Adipose tissue (tissue), 3 donors: ENCODE measurements around the gene CADPS2. TPM values are rescaled to one million over a fixed set of nuclear protein-coding genes. Genes with fewer than 3 reads are reported as not detected.
"Not testable (repeated sequence)": the region's sequence is repeated elsewhere in the genome, so short reads cannot be mapped to it uniquely, and the experiment has no call there.

Experiments
- H3K27ac ChIP-seq: one replicate; pipeline ENCODE4 v1.5.1; 2013; ENCODE audit warnings: low read depth, low read length
- WGBS, 3 donors: extraction: QIAGEN DNeasy Blood & Tissue Kit; methylation state at CpG; one replicate each; pipeline ENCODE4 v1.1.7; 2013; 5-methylcytosine and 5-hydroxymethylcytosine counted together
- polyA plus RNA-seq, 3 donors: library from polyadenylated mRNA; stranded (reverse); fragments of 200-250 nt; gene quantifications; one replicate each; pipeline ENCODE4 v1.2.3, GENCODE V29; 2013
- donor health status: healthy with polysubstance abuse.
- donor health status: Bipolar disorder and iron deficiency.
- donor health status: healthy.

The CADPS2 gene
- polyA plus RNA-seq, 3 donors = 7.3 to 14.8 (median 11.5) TPM

DNA sequence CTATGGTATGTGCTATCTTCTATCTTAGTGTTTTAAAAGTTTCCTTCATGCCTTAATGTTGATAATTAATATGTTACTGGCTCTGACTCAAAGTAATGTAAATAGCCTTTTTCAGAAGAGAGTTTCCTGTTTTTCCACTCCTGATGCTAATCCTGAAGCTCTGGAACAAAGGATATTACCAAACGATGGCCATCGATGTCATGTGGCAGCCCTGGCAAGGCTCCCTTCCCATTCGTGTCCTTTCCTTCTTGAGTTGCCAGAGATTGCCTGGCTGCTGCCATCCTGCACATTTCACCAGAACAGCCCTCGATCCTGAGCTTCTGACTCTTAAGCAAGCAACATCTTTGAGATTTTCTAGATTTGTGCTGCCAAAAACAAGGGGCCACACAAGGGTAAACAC lies 233.4 kb downstream of the CADPS2 start:
- no peak overlapping the region for H3K27ac ChIP-seq
- 27 to 61% (median 49%) methylated on average over 4 of the region's 4 CpGs for WGBS, 3 donors

DNA sequence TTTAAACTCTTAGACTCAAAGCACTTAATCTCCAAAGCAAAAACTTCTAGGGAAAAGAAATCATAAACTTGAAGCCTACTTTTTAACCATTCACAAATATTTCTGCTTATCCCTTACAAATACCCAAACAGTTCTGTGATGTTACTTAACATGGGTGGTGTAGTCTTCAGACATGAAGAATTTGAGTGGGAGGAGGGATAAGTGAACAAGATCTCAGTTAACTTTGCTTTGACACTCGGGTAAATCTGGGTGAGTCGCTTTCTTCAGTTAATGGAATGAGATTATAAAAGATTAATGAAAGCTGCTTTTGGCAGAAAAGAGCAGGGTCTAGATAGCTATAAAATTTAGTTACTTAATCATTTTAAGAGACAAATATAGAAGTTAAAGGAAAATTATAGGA lies 234.8 kb downstream of the CADPS2 start:
- H3K27ac ChIP-seq = no peak overlapping the region
- 54 to 73% (median 62%) methylated on average over 2 of the region's 2 CpGs for WGBS, 3 donors

DNA sequence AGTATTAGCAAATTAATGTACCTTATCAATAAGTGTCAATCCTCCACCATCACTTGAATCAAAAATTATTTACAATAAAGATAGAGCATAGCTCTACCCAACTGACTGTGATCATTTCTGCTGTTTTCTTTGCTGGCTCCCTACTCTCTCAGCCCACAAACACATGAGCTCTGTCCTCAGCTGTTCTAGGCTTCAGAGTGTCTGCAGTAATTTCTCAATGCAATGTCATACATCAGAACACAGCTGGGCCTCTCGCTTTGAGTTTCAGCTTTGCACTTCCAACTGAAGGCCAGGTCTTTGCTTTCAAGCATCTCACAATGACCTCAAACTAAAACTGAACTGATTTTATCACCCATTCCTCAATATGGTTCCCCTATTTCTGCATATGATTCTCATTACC lies 243.0 kb downstream of the CADPS2 start:
- WGBS, 3 donors = 80 to 93% (median 86%) methylated on average over 1 of the region's 1 CpG

DNA sequence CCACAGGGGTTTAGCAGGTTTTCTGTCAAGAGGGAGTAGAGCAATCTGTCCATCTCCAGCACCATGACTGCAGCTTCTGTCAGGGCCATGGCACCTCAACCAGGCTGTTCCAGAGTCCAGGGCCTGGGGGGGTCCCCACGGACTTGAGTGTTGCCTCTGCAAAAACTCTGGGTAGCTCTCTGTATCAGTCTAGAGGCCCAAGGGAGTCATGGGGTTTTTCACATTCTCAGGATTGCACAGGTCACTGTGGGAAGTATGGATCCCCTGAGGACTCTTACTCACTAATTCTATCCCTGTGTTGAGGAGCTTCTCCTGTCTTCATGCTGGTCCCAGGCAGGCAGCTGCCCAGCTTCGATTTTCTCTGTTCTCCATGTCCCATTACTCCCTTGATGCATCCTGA lies 247.8 kb downstream of the CADPS2 start:
- WGBS, 3 donors = 85 to 95% (median 90%) methylated on average over 2 of the region's 2 CpGs
- H3K27ac ChIP-seq = no peak overlapping the region

More for the DNA sequence above, 243.0 kb downstream of the CADPS2 start:
- H3K27ac ChIP-seq = no peak overlapping the region

DNA sequence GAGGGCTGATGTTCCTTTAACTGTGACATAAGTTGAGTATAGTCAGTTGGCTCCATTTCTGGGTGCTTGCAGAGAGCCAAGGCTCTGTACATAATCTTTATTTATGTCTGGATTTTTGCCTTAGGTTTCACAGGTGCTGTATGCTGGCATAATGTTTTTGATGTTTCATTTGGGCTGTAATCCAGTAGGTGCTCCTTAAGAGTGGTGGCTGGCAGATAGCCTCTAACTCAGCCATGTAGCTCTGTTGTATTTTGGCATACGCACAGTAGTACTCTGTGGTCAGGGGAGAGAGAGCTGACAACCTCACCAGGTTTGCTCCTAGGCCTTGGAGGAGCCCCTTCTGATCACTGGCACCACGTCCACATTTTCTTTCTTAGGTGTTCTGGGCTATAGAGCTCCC lies 248.5 kb downstream of the CADPS2 start:
- H3K27ac ChIP-seq = no peak overlapping the region
- WGBS, 3 donors = 77 to 91% (median 84%) methylated on average over 2 of the region's 2 CpGs

DNA sequence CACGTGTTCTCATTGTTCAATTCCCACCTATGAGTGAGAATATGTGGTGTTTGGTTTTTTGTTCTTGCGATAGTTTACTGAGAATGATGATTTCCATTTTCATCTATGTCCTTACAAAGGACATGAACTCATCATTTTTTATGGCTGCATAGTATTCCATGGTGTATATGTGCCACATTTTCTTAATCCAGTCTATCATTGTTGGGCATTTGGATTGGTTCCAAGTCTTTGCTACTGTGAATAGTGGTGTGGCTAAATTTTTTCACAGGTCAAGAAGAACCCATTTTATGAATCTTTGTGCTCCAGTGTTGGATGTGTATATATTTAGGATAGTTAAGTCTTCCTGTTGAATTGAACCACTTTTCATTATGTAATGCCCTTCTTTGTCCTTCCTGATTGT lies 250.8 kb downstream of the CADPS2 start:
- H3K27ac ChIP-seq = not testable (repeated sequence)
- 88 to 100% (median 98%) methylated on average over 2 of the region's 2 CpGs for WGBS, 3 donors

DNA sequence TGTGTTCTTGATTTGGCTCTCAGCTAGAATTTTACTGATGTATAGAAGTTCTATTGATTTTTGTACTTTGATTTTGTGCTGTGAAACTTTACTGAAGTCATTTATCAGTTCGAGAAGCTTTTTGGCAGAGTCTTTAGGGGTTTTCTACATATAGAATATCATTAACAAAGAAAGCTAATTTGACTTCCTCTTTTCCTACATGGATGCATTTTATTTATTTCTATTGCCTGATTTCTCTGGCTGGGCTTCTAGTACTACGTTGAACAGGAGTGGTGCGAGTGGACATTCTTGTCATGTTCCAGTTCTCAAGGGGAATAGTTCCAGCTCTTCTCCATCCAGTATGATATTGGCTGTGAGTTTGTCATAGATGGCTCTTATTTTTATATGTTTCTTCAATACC lies 252.8 kb downstream of the CADPS2 start:
- no peak overlapping the region for H3K27ac ChIP-seq

DNA sequence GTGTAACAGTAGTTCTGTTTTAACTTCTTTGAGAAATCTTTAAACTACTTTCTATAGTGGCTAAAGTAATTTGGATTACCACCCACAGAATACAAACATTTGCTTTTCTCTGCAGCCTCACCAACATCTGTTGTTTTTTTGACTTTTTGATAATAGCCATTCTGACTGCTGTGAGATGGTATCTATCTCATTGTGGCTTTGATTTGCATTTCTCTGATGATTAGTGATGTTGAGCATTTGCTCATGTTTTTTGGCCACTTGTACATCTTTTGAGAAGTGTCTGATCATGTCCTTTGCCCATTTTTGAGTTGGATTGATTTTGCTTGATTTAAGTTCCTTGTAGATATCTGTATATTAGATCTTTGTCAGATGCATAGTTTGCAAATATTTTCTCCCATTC lies 254.0 kb downstream of the CADPS2 start:
- no peak overlapping the region for H3K27ac ChIP-seq

More for the DNA sequence above, 252.8 kb downstream of the CADPS2 start:
- whole genome bisulfite sequencing, 3 donors = 80 to 83% (median 82%) methylated on average over 3 of the region's 3 CpGs

DNA sequence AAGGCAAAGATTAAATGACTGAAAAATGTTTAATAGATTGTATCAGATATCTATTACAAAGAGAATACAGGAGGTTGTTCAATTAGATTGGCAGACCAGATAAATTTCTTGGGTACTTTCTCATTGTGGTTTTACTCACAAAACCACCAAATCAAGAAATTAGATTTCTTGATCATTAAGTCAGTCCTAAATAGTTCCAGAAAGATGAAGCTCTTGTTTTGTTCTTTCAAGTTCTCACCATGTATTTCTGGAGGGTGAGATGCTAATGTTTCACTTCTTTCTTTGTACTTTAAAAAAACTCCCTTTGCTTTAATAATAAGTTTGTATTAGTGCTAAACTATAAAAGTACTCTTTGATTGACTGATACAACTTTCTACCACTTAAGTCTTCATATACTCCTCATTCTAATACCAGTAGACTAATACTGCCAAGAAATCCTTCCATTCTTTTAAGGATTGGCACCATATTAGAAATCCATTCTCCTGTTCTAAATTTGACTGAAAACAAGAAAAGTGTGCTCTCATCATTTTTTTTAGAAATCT lies 256.8 kb downstream of the CADPS2 start:
- H3K27ac ChIP-seq = no peak overlapping the region

DNA sequence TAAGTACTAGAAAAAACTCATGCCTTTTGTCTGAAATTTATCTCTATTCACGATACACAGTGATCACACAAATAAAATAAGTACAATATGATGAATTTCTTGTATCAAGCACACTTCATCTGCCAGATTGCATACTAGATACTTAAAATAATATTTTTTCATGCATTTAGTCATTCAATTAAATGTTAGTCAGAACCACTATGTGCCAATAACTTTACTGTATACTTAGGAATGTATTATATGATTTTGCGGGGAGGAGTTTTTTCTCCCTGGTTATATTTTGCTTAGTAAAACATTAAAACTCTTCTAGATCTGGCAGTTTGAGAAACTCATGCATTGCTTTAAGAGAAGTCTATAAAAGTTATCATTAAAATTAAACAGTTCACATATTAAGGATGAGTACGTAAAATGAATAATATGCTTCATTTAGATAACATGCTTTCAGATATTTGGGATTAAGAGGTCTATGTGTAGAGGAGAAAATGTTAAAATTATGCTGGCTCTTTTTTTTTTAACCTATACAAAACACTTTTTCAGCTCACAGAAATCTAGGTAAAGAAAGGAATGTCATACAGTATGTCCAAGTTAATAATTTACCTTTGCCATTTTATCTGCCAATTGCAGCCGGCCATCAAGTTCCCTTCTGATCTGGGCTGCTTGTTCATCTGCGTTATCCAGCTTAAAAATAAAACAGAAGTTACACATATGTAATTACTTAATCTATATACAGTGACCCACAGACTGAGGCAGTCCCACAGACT lies 257.4 kb downstream of the CADPS2 start:
- no peak overlapping the region for H3K27ac ChIP-seq
- WGBS, 3 donors = 62 to 88% (median 88%) methylated on average over 5 of the region's 5 CpGs

DNA sequence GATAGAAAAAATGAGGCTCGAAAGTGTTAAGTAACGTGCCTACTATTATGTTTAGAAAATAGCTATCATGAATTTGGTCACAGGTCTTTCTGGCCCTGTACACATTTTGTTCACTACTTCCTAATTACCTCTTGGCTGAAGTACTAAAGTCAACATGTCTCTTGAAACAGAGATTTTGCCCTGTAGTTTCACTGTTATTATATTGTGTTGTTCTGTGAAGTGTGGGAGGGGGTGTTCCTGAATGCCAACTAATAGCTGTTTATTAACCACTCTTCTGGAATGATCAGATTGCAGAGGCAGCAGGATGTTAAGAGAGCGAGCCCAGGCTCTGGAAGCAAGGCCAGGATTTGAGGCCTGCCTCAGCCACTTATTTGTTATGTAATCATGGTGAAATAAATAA lies 259.5 kb downstream of the CADPS2 start:
- no peak overlapping the region for H3K27ac ChIP-seq
- WGBS, 3 donors = 72 to 87% (median 82%) methylated on average over 3 of the region's 3 CpGs

DNA sequence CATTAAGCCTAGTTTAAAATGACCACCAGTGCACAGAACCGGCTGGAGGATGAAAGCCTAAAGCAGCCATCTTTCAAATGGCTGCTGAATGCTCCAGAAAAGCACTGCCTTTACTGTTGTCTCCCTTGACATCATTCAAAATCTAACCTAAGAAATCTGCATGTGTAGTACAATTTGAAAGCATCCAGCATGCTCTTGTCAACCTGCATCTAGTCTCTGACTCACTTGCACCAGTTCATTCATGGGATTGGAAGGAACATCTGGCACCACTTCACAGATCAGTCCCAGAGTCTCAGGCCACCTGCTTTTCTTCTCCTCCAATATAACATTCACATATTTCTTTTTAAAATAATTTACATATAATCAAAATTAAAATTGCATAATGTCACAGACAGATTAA lies 263.6 kb downstream of the CADPS2 start:
- WGBS, 3 donors = 63 to 82% (median 63%) methylated on average over 1 of the region's 1 CpG
- no peak overlapping the region for H3K27ac ChIP-seq

DNA sequence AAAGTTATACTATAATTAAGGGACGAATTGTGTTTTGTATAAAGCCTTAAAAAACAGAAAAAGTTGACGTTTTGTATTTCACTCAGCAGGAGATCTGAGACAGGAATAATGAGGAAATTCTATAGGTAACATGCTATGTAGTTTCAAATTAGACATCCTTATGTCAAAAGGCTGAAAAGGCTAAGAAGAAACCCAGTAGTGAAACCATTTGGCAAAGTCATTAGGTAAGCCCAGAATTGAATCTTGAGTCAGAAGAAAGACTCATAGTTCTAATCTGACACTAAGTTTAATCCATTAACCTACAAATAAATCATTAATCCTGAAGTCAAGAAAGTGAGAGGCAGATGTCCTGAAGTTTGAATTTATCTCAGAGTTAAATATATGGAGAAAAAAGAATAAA lies 266.6 kb downstream of the CADPS2 start:
- no peak overlapping the region for H3K27ac ChIP-seq
- WGBS, 3 donors = 62 to 83% (median 71%) methylated on average over 2 of the region's 2 CpGs

DNA sequence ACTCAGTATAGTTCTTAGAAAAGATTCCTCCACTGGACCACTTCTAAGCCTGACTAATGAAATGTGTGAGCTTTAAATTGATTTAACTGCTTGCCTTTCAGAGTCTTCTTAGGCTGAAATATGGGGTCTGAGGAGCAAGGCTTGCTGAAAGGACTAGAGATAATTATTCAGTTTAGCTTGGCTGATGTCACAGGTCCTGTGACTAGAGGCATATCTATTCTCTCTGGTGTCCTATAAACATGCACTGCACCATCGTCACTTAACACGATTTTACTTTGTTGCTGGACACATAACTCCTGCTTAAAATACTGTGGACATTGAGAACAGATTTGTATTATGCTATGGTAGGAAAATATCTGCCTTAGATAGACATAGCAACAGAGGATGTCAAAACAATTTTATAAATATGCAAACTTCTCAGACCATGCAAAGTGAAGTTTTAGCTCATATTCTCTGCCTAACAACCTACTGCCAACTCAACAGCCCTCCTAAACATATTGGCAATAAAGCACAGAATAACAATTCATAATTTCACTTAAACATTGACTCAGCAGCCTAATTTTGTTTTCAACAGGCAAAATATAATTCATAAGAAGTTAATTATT lies 267.6 kb downstream of the CADPS2 start:
- no peak overlapping the region for H3K27ac ChIP-seq
- WGBS, 3 donors = 63 to 94% (median 83%) methylated on average over 2 of the region's 2 CpGs

DNA sequence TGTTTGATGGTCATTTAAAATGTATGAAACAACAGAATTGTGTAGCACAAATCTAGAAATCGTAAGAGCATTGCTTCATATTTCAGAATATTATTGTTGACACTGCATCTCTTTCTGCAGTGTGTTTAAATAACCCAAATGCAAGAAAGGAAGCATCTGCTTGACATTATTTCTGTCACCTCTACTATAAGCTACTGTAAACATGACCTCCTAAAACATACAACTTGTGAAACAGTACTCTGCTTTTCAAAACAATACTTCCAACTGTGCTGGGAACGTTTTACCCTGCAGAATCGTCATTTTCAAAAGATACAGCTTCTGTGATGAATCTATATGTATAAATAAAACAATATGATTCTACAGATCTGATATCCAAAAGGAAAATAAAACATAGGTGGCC lies 269.3 kb downstream of the CADPS2 start:
- no peak overlapping the region for H3K27ac ChIP-seq
- 64 to 80% (median 71%) methylated on average over 3 of the region's 3 CpGs for WGBS, 3 donors

DNA sequence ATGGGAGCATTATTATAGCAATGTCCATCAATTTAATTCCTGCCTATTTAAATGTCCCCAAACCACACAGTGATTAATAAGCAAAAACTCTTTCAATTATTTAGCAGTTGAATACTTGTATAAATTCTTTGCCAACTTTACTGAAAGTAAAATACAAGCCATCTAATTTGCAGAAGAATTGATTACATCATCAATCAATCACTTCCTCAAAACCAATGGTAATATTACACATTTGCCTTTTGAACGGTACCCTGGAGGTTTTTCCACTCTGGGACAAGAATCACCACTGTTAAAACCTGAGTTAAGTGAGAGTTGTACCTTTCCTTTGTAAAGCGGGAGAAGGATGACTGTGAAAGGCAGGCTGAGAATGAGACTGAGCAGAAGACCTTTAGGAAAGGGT lies 280.3 kb downstream of the CADPS2 start:
- 88 to 92% (median 88%) methylated on average over 2 of the region's 2 CpGs for WGBS, 3 donors

DNA sequence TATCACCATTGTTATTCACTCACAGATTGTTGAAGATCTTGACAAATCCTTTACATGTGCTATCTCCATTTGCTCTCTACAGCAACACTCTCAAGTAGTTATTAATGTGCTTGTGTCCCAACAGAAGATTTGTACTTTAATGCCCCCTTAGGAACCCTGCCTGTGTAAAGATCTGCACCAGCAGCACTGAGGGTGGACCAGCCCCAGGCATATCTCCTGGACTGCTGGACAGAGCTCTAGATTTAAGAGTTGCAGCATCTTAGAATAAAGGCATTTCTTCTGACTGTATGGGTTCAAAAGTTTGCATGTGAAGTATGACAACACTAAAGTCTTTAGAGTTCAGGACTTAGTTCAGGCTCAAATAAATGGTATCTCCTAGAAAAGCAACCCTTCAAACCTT lies 282.0 kb downstream of the CADPS2 start:
- H3K27ac ChIP-seq = no peak overlapping the region

More for the DNA sequence above, 280.3 kb downstream of the CADPS2 start:
- H3K27ac ChIP-seq = no peak overlapping the region

DNA sequence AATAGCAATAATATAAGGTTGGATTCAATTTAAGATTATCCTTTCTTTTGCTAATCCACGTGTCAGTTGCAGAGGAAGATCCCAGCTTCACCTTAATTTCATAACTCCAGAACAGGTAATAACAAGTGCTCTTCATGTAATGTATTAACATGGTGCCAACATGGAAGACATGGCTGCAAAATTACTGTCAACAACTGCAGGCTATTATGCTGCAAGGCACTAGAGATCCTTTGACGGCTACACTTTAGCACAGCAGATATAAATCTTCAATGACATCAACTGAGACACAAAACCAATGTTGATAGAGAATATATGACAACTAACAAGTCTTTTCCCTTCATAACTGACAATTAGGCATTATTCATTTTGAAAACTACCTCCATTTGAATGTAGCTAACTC lies 283.5 kb downstream of the CADPS2 start:
- WGBS, 3 donors = 62 to 84% (median 75%) methylated on average over 2 of the region's 2 CpGs

DNA sequence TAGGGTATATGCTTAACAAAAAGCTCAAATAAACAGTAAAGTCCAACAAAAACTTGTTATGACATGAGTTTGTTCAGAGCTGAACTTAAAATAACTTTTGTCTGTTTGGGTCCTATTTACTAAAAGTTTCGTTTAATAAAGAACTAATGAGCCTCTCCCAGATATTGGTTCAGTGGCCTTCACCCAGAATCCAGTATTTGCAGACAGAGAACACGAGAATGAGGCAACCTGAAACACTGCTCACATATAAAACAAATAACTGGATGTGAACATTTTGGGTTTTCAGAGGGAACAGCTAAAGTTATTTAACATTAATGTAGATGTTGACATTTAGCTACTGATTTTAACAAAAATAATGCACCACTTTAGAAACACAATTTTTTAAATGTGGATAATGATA lies 285.6 kb downstream of the CADPS2 start:
- no peak overlapping the region for H3K27ac ChIP-seq
- WGBS, 3 donors = 46 to 77% (median 72%) methylated on average over 2 of the region's 2 CpGs

More for the DNA sequence above, 283.5 kb downstream of the CADPS2 start:
- no peak overlapping the region for H3K27ac ChIP-seq

DNA sequence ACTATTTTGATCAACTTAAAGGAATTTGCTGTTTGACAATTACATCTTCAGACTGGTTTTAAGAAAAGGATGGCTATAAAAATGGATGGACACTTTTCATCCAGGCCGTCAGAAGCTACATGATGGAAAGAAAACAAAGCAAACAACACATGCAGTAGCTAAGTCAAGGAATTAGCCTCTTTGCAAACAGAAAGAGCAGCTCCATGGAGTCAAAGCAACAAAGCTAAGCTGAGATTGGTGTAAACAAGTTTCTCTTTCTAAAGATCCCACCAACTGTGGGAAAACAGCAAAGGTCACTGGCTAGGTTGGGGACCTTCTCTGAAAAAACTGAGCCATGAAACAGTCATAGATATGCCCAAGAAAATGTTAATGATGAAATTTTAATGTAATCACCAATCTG lies 286.2 kb downstream of the CADPS2 start:
- no peak overlapping the region for H3K27ac ChIP-seq
- WGBS, 3 donors = 91 to 98% (median 94%) methylated on average over 1 of the region's 1 CpG
